GM18867 (cell line): ENCODE data around the gene SENP8.

Experiments
- ATAC-seq: cut with Tn5 transposase; IDR thresholded peaks from one replicate; pipeline ENCODE4 v1.9.1; 2021; ENCODE audit warnings: mild to moderate bottlenecking, moderate library complexity; ENCODE audit not compliant: unreplicated experiment

SENP8 gene

GRCh38 chr15:72173864-72174550 lies 55.8 kb downstream of the SENP8 start:
- no peak for ATAC-seq

DNA sequence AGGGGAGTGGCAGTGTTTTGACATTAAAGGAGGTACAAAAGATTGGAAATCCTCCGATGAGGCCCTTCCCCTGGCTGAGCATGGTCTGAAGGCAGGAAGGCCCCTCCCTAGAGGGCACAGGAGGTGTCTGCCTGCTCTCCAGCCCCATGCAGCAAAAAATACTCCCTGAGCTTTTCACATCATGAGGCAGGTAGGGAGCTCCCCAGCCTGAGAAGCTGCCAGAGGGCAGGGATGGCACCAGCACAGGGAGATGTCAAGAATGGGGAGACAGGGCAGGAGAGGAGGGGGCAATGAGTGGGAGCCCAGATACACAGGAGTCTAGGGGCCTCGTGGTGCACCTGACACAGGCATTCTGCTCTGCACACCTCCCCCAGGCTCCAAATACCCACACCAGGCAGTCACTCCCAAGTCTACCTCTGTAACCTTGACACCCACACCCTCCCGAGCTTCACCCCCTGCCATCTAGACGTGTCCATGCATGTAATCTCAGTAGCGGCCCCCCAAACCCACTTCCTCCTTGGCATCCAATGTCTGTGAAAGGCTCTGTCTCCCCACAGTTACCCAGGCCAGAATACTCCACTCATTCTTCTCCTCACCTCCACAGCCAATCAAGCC lies 56.5 kb downstream of the SENP8 start:
- no peak for ATAC-seq

- no peak for ATAC-seq
Observed at GRCh38 chr15:72175186-72176044, 57.2 kb downstream of the SENP8 start.

GRCh38 chr15:72176159-72176558 lies 58.0 kb downstream of the SENP8 start:
- no peak for ATAC-seq

DNA sequence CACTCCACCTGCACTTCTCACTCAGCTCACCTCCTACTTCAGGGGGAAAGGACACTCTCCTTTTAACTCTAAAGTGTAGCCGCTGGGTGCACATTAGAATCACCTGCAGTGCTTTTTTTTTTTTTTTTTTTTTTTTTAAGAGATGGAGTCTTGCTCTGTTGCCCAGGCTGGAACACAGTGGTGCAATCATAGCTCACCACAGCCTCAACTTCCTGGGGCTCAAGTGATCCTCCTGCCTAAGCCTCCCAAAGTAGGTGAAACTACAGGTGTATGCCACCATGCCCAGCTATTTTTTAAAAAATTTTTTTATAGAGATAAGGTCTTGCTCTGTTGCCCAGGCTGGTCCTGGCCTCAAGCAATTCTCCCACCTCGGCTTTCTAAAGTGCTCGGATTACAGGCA lies 58.5 kb downstream of the SENP8 start:
- ATAC-seq = no peak

DNA sequence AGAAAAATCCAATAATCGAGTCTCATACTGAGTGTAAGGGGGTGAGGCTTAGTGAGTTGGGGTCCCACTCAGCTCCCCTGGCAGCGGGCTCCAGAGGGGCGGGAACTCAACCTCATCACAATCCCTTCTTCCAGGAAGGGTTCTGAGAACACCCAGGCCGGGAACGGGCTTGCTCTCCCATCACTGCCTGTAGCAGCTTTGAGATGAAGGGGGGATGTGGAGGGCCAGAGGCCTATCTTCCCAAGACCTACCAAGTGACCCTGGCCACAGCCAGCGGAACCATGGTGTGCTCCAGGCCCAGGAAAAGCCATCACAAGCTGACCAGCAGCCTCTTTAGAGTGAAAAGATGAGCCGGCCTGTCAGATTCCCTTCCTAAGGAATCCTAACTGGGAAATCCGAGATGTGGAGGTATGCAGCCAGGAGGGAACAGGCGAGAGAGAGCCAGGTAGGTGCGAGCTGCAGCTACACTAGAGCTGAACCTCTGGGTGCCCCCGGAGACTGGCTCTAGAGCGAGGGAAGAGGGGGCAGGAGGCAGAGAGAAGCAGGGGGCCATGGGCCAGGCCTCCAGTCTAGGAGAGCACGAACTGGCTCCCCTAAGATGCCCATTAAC lies 60.9 kb downstream of the SENP8 start:
- no peak for ATAC-seq

DNA sequence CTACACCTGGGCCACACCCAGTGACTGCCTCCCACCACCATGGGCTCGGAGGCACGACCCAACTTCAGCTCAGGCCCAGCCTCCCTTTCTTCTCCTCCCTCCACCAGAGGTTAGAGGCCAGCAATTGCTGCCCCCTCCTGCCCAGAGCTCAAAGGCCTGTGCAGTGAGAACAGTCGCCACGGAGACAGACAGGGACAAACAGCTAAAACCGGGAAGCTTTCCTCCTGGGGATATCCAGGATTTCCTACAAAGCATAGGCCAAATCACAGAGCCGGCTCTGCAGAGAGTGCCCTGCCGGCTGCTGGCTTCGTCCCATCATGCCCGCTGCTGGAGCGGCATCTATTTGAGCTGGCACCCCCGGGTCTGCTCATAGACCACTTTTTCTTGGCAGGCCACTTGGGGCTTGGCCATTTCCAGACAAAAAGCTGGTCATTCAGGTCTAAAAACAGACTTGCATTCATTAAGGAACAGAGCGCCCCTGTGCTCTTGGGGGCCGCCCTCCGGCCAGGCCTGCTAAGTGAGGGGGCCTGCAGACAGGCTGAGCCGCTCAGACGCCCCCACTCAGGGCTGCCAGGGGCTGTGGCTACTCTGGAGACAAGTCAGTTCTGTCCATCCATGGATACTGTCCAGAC lies 61.9 kb downstream of the SENP8 start:
- ATAC-seq = no peak

- ATAC-seq = no peak
Observed at GRCh38 chr15:72180761-72181324, 62.6 kb downstream of the SENP8 start.

DNA sequence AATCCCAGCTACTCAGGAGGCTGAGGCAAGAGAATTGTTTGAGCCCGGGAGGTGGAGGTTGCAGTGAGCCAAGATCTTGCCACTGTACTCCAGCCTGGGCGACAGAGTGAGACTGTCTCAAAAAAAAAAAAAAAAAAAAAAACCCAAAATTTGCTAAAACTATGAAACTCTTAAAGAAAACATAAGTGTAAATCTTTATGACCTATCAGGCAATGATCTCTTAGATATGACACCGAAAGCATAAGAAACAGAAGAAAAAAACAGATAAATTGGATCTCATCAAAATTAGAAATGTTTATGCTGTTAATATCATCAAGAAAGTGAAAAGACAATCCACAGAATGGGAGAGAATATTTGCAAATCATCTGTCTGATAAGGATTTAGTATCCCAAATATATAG lies 64.0 kb downstream of the SENP8 start:
- no peak for ATAC-seq

- no peak for ATAC-seq
Observed at GRCh38 chr15:72182673-72183072, 64.5 kb downstream of the SENP8 start.

GRCh38 chr15:72183781-72184164 lies 65.6 kb downstream of the SENP8 start:
- no peak for ATAC-seq

DNA sequence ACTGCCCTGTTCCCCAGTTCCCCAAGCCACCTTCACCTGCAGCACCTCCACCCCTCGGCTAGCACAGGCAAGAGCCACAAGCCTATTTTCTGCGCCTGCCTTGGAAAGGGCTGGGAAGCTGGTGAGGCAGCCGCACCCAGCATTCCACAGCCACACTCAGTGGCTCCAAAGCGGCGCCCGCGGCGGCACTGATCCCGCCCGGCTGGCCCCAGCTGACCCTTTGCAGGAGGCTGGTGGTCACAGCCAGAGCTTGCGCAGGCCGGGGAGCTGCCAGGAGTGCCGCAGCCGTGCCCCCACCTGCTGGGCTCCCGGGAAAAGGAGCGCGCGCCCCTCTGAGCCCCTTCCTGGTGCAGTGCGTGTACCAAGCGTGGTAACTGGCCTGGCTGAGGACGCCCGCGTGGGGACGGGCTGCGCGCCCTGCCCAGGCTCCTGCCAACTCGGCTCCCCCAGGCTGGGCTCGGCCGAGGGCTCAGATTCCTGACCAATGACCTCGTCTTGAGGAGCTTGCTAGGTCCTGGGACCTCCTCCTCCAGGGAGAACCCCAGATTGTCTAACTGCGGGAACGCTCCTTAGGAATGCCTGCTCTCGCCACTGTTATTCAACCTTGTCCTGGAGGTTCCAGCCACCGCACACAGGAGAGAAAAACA lies 66.1 kb downstream of the SENP8 start:
- ATAC-seq = no peak

DNA sequence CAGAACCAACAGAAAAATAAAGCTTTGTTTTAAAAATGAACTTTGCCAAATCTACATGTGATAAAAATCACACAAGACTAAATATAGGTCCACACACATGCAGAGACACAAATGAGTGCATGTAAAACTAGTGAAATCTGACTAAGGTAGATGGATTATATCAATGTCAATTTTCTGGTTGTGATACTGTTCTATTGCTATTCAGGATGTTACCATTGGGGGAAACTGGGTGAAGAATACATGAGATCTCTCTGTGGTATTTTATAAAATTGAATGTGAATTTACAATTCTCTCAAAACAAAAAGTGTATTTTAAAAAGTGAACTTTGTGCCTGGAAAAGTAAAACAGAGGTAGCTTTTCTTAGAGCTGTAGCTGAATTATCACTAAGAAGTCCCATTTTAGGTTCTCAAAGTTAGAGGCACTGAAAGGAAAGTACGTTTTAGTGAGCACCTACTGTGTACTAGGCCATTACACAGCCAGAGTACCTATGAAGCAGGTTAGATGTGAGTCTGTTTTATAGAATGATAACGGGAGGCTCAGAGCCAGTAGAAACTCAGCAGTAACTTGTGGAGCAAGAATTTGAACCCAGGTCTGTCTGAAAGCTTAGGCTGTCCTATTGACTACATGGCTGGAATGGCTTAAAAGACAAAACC lies 71.2 kb downstream of the SENP8 start:
- ATAC-seq = no peak

DNA sequence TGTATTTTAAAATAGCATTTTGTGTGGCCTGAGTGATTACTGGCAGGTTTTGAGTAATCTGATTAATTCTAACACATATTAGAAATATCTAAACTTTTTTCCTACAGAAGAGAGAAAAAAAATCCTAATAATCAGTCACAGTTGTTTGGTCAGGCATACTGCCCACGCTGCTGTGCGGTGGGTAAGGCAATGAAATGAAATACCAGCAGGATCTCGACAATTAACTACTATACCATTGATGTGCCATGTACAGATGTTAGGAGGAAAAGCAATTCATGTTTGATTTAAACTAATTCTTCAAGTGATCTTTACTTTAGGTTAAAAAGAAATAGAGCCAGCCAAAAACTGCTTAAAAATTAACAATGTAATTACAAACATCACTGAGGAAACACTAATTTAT lies 74.2 kb downstream of the SENP8 start:
- ATAC-seq = no peak
